HEK293 (cell line): ENCODE data around the gene F3.

Experiments
- GLIS2 ChIP-seq: fragments of 450-650 bp; formaldehyde crosslinking; IDR thresholded peaks from 2 replicates; pipeline ENCODE4 v1.5.1; 2016; ENCODE audit warnings: missing biosample characterization, missing genetic modification characterization
- HOXD13 ChIP-seq: sonication (generic); formaldehyde crosslinking; IDR thresholded peaks from 2 replicates; pipeline ENCODE4 v1.8.0; 2022; ENCODE audit warnings: missing genetic modification reagents, borderline replicate concordance
- KLF9 ChIP-seq: fragments of 450-650 bp; formaldehyde crosslinking; IDR thresholded peaks from 2 replicates; pipeline ENCODE4 v1.5.1; 2016; ENCODE audit warnings: missing biosample characterization, missing genetic modification characterization, low read depth
- WT1 ChIP-seq: fragments of 450-650 bp; formaldehyde crosslinking; IDR thresholded peaks from 2 replicates; pipeline ENCODE4 v1.5.1; 2016; ENCODE audit warnings: missing biosample characterization, missing genetic modification characterization
- ZEB2 ChIP-seq: fragments of 450-650 bp; formaldehyde crosslinking; IDR thresholded peaks from 2 replicates; pipeline ENCODE4 v1.5.1; 2016; ENCODE audit warnings: missing biosample characterization, missing genetic modification characterization
- ZNF121 ChIP-seq: fragments of 450-650 bp; formaldehyde crosslinking; IDR thresholded peaks from 2 replicates; pipeline ENCODE4 v1.5.1; 2016; ENCODE audit warnings: missing biosample characterization, missing genetic modification characterization
- ZNF133 ChIP-seq: fragments of 450-650 bp; formaldehyde crosslinking; IDR thresholded peaks from 2 replicates; pipeline ENCODE4 v1.5.1; 2016; ENCODE audit warnings: missing biosample characterization, missing genetic modification characterization
- ZNF155 ChIP-seq: fragments of 450-650 bp; formaldehyde crosslinking; IDR thresholded peaks from 2 replicates; pipeline ENCODE4 v1.5.1; 2016; ENCODE audit warnings: missing biosample characterization, missing genetic modification characterization
- ZNF248 ChIP-seq: fragments of 450-650 bp; formaldehyde crosslinking; IDR thresholded peaks from 2 replicates; pipeline ENCODE4 v1.5.1; 2017; ENCODE audit warnings: missing biosample characterization, missing genetic modification characterization
- ZNF501 ChIP-seq: fragments of 450-650 bp; formaldehyde crosslinking; IDR thresholded peaks from 2 replicates; pipeline ENCODE4 v1.5.1; 2016; ENCODE audit warnings: missing biosample characterization, missing genetic modification characterization
- ZNF747 ChIP-seq: fragments of 450-650 bp; formaldehyde crosslinking; IDR thresholded peaks from 2 replicates; pipeline ENCODE4 v1.5.1; 2016; ENCODE audit warnings: missing biosample characterization, missing genetic modification characterization
- TF ChIP-seq, protein P1 (sequence below): fragments of 450-650 bp; formaldehyde crosslinking; IDR thresholded peaks from 2 replicates; pipeline ENCODE4 v1.5.1; 2016; ENCODE audit warnings: missing biosample characterization, missing genetic modification characterization
- TF ChIP-seq, protein P2 (sequence below): fragments of 450-650 bp; formaldehyde crosslinking; IDR thresholded peaks from 2 replicates; pipeline ENCODE4 v1.5.1; 2016; ENCODE audit warnings: missing biosample characterization, missing genetic modification characterization
- TF ChIP-seq, protein P3 (sequence below): fragments of 450-650 bp; formaldehyde crosslinking; IDR thresholded peaks from 2 replicates; pipeline ENCODE4 v1.5.1; 2016; ENCODE audit warnings: missing biosample characterization, missing genetic modification characterization

DNA sequence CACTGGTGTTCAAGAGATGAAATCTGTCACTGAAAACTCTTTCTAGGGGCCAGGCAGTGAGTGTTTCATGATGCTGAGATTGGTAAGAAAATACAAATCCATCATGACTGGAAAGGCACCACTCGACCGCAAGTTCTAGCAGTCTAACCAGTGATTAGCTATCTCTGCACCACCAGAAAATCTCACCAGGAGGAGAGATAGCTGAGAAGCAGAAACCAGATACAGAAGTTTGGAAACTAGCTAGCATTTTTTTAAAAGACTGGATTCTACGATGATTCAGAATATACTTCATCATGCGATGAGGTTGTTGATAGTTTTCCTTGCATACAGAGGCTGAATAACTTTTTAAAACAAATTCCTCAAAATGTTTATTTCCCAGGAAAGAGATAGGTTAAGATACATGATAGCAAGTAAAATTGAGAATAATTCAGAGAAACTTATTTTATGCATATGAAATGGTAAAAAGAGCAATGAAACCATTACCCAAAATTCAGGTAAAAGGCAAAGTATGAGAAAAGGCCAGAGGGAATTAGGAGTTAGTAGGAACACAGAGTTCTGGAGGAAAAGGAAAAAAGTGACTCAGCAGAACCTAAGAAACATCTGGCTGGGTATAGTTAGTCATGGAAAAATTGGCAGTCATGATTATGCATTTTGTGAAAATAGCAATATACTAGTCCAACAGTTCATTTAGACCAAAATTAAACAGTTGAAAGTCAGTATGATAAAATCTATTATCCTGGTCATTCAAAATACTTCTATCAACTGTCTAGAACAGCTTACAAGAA is 3.3 kb upstream of the F3 start:
- TF ChIP-seq, protein P1, sequence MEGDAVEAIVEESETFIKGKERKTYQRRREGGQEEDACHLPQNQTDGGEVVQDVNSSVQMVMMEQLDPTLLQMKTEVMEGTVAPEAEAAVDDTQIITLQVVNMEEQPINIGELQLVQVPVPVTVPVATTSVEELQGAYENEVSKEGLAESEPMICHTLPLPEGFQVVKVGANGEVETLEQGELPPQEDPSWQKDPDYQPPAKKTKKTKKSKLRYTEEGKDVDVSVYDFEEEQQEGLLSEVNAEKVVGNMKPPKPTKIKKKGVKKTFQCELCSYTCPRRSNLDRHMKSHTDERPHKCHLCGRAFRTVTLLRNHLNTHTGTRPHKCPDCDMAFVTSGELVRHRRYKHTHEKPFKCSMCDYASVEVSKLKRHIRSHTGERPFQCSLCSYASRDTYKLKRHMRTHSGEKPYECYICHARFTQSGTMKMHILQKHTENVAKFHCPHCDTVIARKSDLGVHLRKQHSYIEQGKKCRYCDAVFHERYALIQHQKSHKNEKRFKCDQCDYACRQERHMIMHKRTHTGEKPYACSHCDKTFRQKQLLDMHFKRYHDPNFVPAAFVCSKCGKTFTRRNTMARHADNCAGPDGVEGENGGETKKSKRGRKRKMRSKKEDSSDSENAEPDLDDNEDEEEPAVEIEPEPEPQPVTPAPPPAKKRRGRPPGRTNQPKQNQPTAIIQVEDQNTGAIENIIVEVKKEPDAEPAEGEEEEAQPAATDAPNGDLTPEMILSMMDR: no peak
- TF ChIP-seq ZNF747 (tag by site-specific recombination) (no peak), ZNF133 (tag by site-specific recombination) (no peak), ZNF155 (tag by site-specific recombination) (no peak), GLIS2 (tag by site-specific recombination) (no peak), ZNF501 (no peak), WT1 (tag by site-specific recombination) (no peak), HOXD13 (CRISPR knock-in tag) (no peak), KLF9 (no peak), ZNF121 (tag by site-specific recombination) (no peak), ZNF248 (tag by site-specific recombination) (no peak), ZEB2 (tag by site-specific recombination) (no peak)
- TF ChIP-seq, protein P2, sequence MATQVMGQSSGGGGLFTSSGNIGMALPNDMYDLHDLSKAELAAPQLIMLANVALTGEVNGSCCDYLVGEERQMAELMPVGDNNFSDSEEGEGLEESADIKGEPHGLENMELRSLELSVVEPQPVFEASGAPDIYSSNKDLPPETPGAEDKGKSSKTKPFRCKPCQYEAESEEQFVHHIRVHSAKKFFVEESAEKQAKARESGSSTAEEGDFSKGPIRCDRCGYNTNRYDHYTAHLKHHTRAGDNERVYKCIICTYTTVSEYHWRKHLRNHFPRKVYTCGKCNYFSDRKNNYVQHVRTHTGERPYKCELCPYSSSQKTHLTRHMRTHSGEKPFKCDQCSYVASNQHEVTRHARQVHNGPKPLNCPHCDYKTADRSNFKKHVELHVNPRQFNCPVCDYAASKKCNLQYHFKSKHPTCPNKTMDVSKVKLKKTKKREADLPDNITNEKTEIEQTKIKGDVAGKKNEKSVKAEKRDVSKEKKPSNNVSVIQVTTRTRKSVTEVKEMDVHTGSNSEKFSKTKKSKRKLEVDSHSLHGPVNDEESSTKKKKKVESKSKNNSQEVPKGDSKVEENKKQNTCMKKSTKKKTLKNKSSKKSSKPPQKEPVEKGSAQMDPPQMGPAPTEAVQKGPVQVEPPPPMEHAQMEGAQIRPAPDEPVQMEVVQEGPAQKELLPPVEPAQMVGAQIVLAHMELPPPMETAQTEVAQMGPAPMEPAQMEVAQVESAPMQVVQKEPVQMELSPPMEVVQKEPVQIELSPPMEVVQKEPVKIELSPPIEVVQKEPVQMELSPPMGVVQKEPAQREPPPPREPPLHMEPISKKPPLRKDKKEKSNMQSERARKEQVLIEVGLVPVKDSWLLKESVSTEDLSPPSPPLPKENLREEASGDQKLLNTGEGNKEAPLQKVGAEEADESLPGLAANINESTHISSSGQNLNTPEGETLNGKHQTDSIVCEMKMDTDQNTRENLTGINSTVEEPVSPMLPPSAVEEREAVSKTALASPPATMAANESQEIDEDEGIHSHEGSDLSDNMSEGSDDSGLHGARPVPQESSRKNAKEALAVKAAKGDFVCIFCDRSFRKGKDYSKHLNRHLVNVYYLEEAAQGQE (tag by site-specific recombination): no peak
- TF ChIP-seq, protein P3, sequence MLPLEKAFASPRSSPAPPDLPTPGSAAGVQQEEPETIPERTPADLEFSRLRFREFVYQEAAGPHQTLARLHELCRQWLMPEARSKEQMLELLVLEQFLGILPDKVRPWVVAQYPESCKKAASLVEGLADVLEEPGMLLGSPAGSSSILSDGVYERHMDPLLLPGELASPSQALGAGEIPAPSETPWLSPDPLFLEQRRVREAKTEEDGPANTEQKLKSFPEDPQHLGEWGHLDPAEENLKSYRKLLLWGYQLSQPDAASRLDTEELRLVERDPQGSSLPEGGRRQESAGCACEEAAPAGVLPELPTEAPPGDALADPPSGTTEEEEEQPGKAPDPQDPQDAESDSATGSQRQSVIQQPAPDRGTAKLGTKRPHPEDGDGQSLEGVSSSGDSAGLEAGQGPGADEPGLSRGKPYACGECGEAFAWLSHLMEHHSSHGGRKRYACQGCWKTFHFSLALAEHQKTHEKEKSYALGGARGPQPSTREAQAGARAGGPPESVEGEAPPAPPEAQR (tag by site-specific recombination): no peak
